ENCODE results near the gene NGFR. TPM values are rescaled to one million over a fixed set of nuclear protein-coding genes. Genes with fewer than 3 reads are reported as not detected.

Gene NGFR
- total and polyA plus RNA-seq, 9 of the 15 experiments (the other 6 are each of a cell fraction or from before 2014, with no cell fraction given) = 0.07 to 0.23 (median 0.13) TPM; not detected in 4

- Histone ChIP-seq H3K79me2 (ENCODE audit: control insufficient read depth, insufficient read depth, low read length) (no peaks in the 10 kb centered on the region), H3K4me3 (no peak overlapping the region), H3K9ac (ENCODE audit: insufficient read depth in 1 of 2, low read depth in 2 of 2, low read length in 2 of 2) (no peak overlapping the region), H2AFZ (ENCODE audit: low read depth, low read length) (no peak overlapping the region), H4K20me1 (replicated peaks; ENCODE audit: control insufficient read depth, insufficient read depth, low read length) (no peaks in the 10 kb centered on the region; the same call in 1 of the 2 replicates), H3K36me3 (ENCODE audit: control insufficient read depth, insufficient read depth, low read length) (no peaks in the 10 kb centered on the region), H3K27me3 (ENCODE audit: control insufficient read depth in 2 of 2, insufficient read depth in 2 of 2, low read length in 2 of 2) (peaks cover 17 to 45% of the 10 kb centered on the region in 2 experiments; a peak in 3 of 5 replicates), H3K4me1 (replicated peaks in 1 of 2; ENCODE audit: control insufficient read depth in 2 of 2, insufficient read depth in 2 of 2, low read length in 2 of 2) (peaks cover 7 to 9% of the 10 kb centered on the region in 2 experiments), H3K9me3 (replicated peaks; ENCODE audit: control insufficient read depth, insufficient read depth, low read depth, low read length) (no peaks in the 10 kb centered on the region), H3K27ac (ENCODE audit: extremely low read depth, low read depth, low read length) (no peak overlapping the region), H3K4me2 (ENCODE audit: insufficient read depth, low read length) (no peak overlapping the region), H3K9me1 (ENCODE audit: control insufficient read depth, insufficient read depth, low read length) (no peaks in the 10 kb centered on the region)
- WGBS (ENCODE audit: insufficient coverage, low coverage, missing lambda C conversion rate) = 0% methylated on average over 5 of the region's 7 CpGs
- TF ChIP-seq THAP7 (CRISPR knock-in tag; IDR thresholded peaks at IDR 0.05) (no peak), ZKSCAN1 (IDR thresholded peaks at IDR 0.05; ENCODE audit: low read depth, low read length) (no peak), ZNF316 (IDR thresholded peaks at IDR 0.05) (no peak), POLR2AphosphoS5 (IDR thresholded peaks at IDR 0.05; ENCODE audit: control insufficient read depth, insufficient read depth, low read depth, low read length) (no peak), CREM (IDR thresholded peaks at IDR 0.05; ENCODE audit: low read depth) (no peak), MCM2 (IDR thresholded peaks at IDR 0.05; ENCODE audit: low read depth) (no peak), ZNF318 (IDR thresholded peaks at IDR 0.05; ENCODE audit: borderline replicate concordance in 1 of 2, low read depth in 1 of 2) (no peak), ZNF644 (tag; IDR thresholded peaks at IDR 0.05; ENCODE audit: low read depth) (no peak), BACH1 (tag; IDR thresholded peaks at IDR 0.05) (no peak), HMG20A (CRISPR knock-in tag; conservative IDR thresholded peaks at IDR 0.05) (no peak), ZNF449 (CRISPR knock-in tag; IDR thresholded peaks at IDR 0.05) (no peak), MIER1 (IDR thresholded peaks at IDR 0.05; ENCODE audit: low read depth) (no peak), ZNF24 (IDR thresholded peaks at IDR 0.05) (no peak), CREBBP (IDR thresholded peaks at IDR 0.05; ENCODE audit: low read depth, low read length) (no peak)
- in situ Hi-C loops (cut with MboI) = no loop called here
- intact Hi-C loops (cut with micrococcal nuclease) = no loop called here
- ChIA-PET POLR2A (interaction anchor here (0.6 to 1.3 kb wide), 2 partner anchors 10 to 248 kb away, joined by 3 read pairs; no protein-coding TSS in a partner anchor), CTCF (ENCODE audit: low intra/inter-chr PET ratio) (no interaction called here)
- FAIRE-seq (no peak), DNase-seq (ENCODE audit: extremely low read depth in 1 of 4, low spot score in 3 of 4) (no peak), ATAC-seq (no peak)
- BruUV-seq (replicated peaks) = no TSS peak
Observed at GRCh38 chr17:49519781-49520180, 24.7 kb downstream of the NGFR start.
